Activated effector memory CD4-positive, alpha-beta T cell treated with Interleukin-2 at 50 U/mL for 16 hours (primary cell): Measurements from ENCODE around the gene FAM222A.
A peak's percentile ranks its signal among the peaks of the same experiment; 100 is the strongest.

ENCODE experiments used
- DNase-seq: peaks from one replicate; pipeline ENCODE4 v3.0.0-alpha.2; 2020

The FAM222A gene

DNA sequence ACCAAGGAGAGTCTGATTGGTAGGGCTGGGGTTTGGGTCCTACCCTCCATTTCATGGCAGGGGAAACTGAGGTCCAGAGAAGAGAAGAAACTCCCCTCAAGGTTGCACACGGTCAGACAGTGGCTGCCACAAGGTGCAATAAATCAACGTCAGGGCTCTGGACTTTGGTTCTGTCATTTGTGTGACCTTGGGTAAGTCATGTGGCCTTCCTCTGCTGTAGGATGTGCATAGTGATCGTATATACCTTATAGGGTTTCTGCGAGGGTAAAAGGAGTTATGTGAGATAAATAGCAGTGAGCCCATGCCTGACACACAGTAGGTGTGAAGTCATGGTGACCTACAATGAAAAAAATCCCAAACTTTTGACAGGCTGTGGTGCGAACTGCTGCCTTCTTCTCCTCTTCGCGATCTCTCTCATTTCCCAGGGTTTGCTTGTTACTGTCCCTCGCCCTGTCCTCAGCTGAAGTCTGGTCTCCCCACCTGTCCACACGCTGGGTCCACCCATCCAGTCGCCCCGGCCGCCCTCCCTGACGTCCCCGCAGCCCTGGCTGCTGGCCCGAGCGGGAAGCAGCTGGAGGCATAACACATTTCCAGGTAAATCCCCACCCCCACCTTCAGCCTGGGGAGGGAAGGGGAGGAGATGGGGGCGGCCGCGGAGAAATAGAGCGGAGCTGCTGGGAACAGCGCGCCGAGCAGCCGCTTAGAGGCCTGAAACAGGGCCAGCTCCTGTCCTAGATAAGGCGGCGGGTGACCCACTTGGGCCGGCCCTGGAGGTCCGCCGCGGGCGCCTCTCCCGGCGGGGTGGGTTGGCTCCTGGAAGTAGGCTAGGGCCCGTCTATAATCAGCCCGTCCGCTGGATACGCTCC is 1.8 kb upstream of the FAM222A start:
- no peak for DNase-seq

DNA sequence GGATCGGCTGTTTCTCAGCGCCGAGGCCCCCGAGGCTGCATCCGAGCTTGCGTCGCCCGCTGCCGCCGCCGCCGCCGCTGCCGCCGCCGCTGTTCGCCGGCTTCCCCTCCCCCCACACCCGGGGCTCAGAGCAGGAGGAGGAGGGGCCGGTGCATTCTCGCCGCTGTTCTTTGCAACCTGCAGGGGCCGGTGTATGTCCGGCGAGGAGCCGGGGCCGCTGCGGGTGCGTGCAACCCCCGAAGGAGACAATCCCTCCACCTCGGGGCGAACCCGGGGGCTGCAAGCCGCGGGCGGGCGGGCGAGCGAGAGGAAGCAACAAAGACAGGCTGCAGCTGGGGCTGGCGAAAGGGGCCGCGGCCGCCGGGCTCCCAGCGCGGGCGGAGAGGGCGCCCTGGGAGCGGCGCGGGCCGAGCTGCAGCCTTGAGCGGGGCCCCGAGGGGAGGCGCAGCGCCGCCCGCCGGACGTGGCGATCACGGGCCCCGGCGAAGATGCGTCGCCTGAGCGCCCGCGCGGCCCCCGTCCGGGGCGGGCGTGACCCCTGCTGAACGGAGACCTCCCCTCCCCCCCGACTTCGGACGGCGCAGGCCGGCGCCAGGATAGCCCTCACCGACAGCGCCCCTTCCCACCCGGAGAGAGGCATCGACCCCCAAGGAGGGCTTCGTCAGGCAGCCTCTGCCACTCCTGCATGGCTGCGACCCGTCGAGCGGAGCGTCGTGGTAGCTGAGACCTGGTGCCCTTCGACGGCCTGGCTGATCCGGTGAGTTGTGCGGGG is 702 bp downstream of the FAM222A start:
- DNase-seq: peak; percentile 40

GRCh38 chr12:109714913-109715244 is 1.3 kb downstream of the FAM222A start:
- DNase-seq: no peak

GRCh38 chr12:109715310-109716091 is 1.9 kb downstream of the FAM222A start:
- DNase-seq: no peak

GRCh38 chr12:109716092-109716479 is 2.5 kb downstream of the FAM222A start:
- DNase-seq: no peak

DNA sequence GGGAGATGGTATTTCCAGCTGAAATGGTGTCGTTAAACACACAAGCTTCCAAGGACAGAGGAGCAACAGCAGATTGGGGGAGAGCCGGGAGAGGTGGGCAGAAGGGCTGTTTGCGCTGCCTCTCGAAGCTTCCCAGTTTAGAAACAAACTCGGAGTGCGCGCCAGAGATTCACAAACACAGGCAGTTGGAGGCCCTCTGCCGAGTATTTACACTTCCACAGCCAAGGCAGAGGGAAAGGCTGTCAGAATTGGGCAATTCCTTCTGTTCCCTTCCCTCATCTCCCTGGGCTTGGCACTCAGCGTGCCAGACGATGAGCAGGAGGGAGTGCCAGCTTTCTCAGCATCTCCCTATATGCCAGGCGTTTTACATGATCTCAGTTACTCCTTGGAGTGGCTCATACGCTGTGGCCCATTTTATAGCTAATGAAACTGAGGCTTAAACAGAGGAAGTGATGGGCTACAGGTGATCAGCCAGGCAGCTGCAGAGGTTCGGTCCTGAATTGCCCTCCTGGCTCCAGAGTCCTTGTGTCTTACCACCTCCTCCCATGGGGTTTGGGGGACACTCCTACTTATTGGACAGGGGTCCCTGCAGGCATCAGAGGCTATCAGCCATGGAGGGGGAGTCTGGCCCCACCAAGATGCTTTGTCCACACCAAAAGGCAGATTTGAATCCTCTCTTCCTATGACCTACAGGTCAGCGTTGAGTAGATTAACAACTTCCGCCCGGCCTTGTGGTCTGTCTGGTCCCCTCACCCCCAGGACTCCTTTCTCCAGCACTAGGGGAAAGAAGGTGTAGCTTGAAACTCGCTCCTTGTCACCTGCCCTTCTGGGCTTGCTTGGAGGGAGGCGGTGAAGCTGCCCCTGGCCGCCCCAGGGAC is 3.1 kb downstream of the FAM222A start:
- no peak for DNase-seq

- DNase-seq: no peak
Observed at GRCh38 chr12:109717390-109718357, 4.0 kb downstream of the FAM222A start.

DNA sequence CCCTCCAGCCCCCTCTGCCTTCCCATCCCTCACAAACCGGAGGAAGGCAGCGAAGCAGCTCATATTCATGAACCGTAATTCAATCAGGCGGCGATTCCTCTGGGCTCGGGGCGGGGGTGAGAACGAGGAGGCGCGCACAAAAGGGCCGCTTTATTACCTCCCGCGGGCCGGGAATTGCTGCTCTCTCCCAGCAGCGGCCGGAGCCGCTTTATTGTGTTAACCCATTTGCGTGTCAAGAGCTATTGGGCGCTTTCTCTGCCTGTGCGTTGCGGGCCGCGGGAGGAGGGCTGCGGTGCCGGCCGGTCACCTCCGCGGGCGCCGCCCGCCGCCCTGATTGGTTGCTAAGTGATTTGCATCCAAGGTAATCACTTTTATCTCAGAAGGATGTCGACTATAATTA is 4.8 kb downstream of the FAM222A start:
- no peak for DNase-seq

DNA sequence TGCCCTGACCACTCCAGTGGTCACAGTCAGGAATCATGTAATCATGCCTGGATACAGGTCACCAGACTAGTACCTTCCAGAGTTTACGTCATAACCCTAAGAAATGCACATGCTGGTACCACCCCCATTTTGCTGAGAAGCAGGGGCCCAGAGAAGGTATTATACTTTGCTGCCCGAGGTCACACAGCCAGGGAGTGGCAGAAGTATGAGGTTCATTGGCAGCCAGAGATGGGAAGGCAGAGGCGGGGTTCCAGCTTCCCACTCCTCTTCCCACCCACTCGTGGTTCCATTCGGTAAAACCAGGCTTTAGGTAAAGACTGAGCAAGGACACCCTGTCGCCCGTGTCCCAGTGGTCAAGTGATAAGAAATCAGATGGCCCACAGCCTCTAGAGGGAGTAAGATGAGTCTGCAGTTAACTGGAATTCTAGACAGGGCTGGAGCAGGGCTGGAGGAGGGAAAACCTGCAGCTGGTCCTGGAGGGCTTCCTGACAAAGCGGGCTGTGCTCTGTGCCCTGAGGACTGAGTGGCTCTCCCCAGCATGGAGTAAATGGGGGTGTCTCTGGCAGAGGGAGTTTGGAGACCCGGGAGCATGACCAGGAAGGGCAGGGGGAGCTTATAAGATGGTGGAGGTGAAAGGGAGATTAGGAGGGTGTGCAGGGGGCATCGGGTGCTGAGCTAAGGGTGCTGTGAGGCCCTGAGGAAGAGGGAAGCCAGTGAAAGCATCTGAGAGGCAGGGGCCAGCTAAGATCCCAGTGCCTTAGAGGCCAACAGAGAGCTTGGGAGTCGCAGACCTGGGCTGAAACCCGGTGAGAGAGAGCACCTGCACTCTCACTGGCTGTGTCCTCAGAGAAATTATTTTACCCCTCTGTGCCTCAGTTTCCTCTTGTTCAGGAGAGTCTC is 5.7 kb downstream of the FAM222A start:
- DNase-seq: no peak

GRCh38 chr12:109720152-109720856 is 6.7 kb downstream of the FAM222A start:
- DNase-seq: no peak

GRCh38 chr12:109720857-109721189 is 7.2 kb downstream of the FAM222A start:
- DNase-seq: no peak

- DNase-seq: no peak
Observed at GRCh38 chr12:109721276-109721675, 7.7 kb downstream of the FAM222A start.

DNA sequence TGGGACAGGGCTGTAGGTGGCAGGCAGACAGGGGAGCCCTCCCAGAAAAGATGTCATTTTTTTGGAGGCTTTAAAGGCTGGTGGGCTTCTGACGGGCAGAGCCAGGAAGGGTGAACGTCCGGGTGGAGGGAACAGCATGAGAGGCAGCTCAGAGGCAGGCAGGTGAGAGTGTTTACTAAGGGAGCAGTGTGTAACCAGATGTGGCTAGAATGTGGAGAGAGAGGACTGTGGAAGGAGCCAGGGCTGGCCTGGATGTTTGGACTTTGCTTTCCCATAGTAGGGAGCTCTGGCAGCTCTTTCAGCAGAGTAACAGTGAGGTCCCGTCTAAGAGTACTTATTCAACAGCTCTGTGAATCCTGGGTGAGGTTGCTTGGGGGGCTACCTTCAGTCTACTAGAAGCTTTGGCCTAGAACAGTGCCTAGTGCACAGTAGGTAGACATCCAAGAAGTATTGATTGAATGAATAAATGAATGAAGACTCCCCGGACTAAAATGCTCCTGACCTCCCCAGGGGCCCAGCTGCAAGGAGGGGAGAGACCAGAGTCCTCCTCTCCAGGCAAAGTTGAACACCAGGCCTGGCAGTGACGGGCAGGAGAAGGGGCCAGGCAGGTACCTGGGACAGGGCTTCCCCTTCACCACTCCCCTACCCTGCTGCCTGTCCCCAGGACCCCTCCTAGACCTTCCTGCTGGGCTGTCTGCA is 8.5 kb downstream of the FAM222A start:
- no peak for DNase-seq

- no peak for DNase-seq
Observed at GRCh38 chr12:109722721-109723094, 9.1 kb downstream of the FAM222A start.

GRCh38 chr12:109723311-109723881 is 9.8 kb downstream of the FAM222A start:
- DNase-seq: no peak

DNA sequence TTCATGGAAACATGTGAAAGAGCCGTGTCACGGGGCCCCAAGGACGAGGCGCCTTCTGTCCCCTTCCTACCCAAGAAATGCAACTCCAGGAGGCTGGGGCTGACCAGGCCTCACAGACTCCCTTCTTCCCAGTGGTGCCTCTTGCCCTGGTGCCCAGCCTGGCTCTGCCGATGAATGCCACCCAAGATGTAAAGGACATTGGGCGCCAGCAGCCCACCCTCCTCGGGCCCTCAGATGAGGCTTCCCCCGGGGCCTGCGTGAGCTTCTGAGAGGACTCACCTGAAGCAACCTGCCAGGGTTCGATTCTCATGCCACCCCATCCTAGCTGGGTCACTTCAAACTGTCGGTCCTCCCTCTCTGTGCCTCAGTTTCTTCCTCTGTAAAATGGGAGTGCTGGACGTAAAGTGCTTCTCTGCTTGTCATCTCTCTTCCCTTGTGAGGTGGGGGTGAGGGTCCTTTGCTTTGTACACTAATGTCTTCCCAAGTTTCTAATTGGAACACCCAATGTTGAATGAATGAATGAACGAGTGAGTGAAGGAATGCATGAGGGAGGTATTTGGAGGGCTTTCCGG is 10.8 kb downstream of the FAM222A start:
- DNase-seq: no peak

DNA sequence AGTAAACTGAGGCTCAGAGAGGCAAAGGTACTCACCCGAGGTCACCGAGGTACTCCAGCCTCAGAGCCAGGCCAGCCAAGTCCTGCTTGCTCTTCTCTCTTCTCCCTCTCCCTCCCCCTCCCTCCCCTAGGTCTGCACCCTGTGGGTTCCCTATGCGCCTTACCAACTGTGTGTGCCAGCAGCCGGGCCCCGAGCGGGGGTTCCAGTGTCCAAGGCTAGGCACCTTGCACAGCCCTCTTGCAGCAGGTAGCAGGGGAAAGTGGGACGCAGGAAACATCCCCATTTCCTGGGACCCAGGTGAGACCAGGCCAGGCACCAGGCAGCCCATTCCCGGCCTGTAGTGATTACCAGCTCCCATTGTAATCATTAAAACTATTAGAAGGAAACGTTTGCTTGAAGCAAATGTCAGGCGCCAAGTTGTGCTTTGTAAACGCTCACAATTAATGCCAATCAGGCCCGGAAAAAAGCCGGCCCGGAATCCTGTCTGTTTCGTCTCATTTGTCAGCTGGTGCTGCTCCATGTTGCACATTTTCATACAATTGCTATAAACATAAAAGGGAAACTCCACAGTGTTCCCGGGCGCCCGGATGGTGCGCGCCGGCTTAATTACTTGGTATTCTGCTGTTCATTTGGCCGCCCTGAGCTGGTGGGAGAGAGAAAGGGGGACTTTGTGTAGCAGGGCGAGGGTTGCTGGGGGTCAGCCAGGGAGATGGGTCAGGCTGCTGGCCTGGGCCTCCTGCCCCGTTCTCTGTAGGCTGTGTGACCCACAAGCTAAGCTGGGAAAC is 11.9 kb downstream of the FAM222A start:
- DNase-seq: no peak
